Measurements from ENCODE around the gene NAALADL2.

- TF ChIP-seq CTCF (IDR thresholded peaks at IDR 0.05; ENCODE audit: poor library complexity) (no peak), EZH2 (IDR thresholded peaks at IDR 0.05; ENCODE audit: borderline replicate concordance) (no peak)
These were observed 146.7 kb downstream of the NAALADL2 start for GRCh38 chr3:175005881-175006280.

Measured in hepatocyte (in vitro differentiated cells).